ENCODE measurements around the gene TMEM239.

TMEM239 gene

GRCh38 chr20:2804852-2805688 is 11.1 kb upstream of the TMEM239 start:
- TF ChIP-seq TAF1 (IDR thresholded peaks at IDR 0.05; ENCODE audit: borderline replicate concordance, insufficient read depth, low read length) (no peak), POLR2AphosphoS5 (IDR thresholded peaks at IDR 0.05; ENCODE audit: low read depth, low read length) (no peak), SIN3A (IDR thresholded peaks at IDR 0.05; ENCODE audit: borderline replicate concordance, insufficient read depth, low read length) (no peak), FOXP2 (optimal IDR thresholded peaks at IDR 0.05; ENCODE audit: borderline replicate concordance, extremely low read depth, extremely low read length, insufficient read depth) (no peak), REST (IDR thresholded peaks at IDR 0.05; ENCODE audit: insufficient read depth in 1 of 2, low read depth in 2 of 2, low read length in 2 of 2) (no peak)

- TF ChIP-seq TAF1 (IDR thresholded peaks at IDR 0.05; ENCODE audit: borderline replicate concordance, insufficient read depth, low read length): no peak
- TF ChIP-seq REST (IDR thresholded peaks at IDR 0.05; ENCODE audit: insufficient read depth in 1 of 2, low read depth in 2 of 2, low read length in 2 of 2): no peak
- TF ChIP-seq SIN3A (IDR thresholded peaks at IDR 0.05; ENCODE audit: borderline replicate concordance, insufficient read depth, low read length): no peak
- no peak for TF ChIP-seq FOXP2 (optimal IDR thresholded peaks at IDR 0.05; ENCODE audit: borderline replicate concordance, extremely low read depth, extremely low read length, insufficient read depth)
- TF ChIP-seq POLR2AphosphoS5 (IDR thresholded peaks at IDR 0.05; ENCODE audit: low read depth, low read length): no peak
Measured at GRCh38 chr20:2805689-2806350, 10.3 kb upstream of the TMEM239 start.

- no peak for TF ChIP-seq FOXP2 (optimal IDR thresholded peaks at IDR 0.05; ENCODE audit: borderline replicate concordance, extremely low read depth, extremely low read length, insufficient read depth)
- TF ChIP-seq TAF1 (IDR thresholded peaks at IDR 0.05; ENCODE audit: borderline replicate concordance, insufficient read depth, low read length): no peak
- TF ChIP-seq SIN3A (IDR thresholded peaks at IDR 0.05; ENCODE audit: borderline replicate concordance, insufficient read depth, low read length): no peak
- no peak for TF ChIP-seq REST (IDR thresholded peaks at IDR 0.05; ENCODE audit: insufficient read depth in 1 of 2, low read depth in 2 of 2, low read length in 2 of 2)
- TF ChIP-seq POLR2AphosphoS5 (IDR thresholded peaks at IDR 0.05; ENCODE audit: low read depth, low read length): no peak
Measured at GRCh38 chr20:2806351-2806701, 9.8 kb upstream of the TMEM239 start.

GRCh38 chr20:2807019-2807418 is 9.1 kb upstream of the TMEM239 start:
- no peak for TF ChIP-seq TAF1 (IDR thresholded peaks at IDR 0.05; ENCODE audit: borderline replicate concordance, insufficient read depth, low read length)
- no peak for TF ChIP-seq SIN3A (IDR thresholded peaks at IDR 0.05; ENCODE audit: borderline replicate concordance, insufficient read depth, low read length)
- no peak for TF ChIP-seq FOXP2 (optimal IDR thresholded peaks at IDR 0.05; ENCODE audit: borderline replicate concordance, extremely low read depth, extremely low read length, insufficient read depth)
- no peak for TF ChIP-seq POLR2AphosphoS5 (IDR thresholded peaks at IDR 0.05; ENCODE audit: low read depth, low read length)
- no peak for TF ChIP-seq REST (IDR thresholded peaks at IDR 0.05; ENCODE audit: insufficient read depth in 1 of 2, low read depth in 2 of 2, low read length in 2 of 2)

Data from PFSK-1 (cell line).